ENCODE results near the gene PAFAH2.
"Not testable (repeated sequence)": the region's sequence is repeated elsewhere in the genome, so short reads cannot be mapped to it uniquely, and the experiment has no call there.

Gene PAFAH2

GRCh38 chr1:26009796-26010447 is 12.1 kb upstream of the PAFAH2 start:
- DNase-seq = no peak

- DNase-seq = no peak
These were observed 8.8 kb upstream of the PAFAH2 start for GRCh38 chr1:26006710-26007109.

GRCh38 chr1:26005434-26006105 is 7.7 kb upstream of the PAFAH2 start:
- no peak for DNase-seq

GRCh38 chr1:26003756-26004155 is 5.9 kb upstream of the PAFAH2 start:
- no peak for DNase-seq

GRCh38 chr1:26003262-26003661 is 5.4 kb upstream of the PAFAH2 start:
- DNase-seq = no peak

DNA sequence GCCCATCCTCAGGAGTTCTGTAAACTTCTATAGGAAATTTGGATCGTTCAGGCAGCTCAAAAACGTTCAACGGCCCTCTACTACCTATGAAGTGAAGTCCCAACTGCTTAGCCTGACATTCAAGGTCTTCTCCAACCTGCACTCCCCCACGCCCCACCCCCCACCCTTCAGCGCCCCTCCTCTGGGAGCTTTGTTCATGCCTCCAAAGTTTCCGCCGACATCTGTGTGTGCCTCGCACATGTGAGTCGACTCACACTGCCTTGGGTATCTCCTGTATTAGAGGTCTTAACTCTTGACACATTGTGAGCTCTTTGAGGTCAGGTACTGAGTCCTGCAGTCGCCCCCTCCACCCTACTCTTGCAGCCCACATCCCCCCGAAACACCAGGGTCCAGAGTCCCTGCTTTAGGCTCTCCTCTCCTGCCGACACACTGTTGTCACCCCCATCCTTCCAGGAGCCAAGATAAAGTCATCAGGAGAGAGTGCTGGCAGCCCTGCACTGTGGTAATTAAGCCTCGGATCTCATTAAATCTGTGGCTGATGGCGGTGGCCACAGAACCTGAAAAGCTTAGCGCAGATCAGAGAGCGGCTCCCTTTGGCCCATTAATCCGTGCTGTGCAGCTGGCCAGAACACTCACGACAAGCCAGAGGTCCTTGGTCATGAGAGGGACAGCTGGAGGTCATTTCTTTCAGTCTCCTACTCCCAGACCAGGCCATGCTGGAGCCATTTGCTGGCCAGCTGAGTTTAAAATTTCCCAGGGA is 1.4 kb upstream of the PAFAH2 start:
- no peak for DNase-seq

DNA sequence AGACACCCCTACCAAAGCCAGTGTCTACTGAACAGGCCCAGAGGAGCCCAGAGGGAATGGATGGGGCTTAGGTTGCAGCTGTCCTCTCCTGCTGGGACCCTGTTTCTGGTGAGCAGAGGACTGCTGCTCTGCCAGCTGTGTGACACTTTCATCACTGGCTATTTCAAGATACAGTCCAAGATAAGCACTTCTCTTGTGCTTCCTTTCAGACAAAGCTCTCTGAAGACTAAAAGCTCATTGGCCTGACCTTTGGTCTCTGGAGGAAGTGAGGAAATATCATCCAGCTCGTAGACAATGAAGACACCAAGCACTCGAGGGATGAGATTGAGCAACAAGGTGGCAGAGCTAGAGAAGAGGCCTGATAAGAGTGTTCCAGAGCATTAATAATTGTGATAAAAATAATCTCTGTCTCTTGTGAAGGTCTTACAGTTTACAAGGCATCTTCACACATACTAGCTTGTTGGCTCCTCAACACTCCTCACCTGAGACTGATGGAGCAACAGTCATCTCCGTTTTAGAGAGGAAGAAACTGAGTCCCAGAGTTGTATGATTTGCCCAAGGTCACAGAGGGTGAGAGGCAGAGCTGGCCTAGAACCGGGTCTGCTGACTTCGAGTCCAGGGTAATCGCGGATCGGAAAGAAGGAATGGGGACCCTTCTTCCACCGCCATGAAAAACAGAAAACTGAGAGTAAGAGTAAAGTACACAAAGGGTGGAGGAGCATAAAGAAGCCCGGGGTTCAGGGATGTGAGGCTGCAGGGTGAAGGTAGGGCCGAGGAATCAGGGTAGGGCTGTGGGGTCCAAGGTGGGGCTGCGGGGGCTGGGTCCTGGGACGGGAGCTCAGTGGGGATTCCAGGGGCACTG is 666 bp downstream of the PAFAH2 start:
- no peak for DNase-seq

DNA sequence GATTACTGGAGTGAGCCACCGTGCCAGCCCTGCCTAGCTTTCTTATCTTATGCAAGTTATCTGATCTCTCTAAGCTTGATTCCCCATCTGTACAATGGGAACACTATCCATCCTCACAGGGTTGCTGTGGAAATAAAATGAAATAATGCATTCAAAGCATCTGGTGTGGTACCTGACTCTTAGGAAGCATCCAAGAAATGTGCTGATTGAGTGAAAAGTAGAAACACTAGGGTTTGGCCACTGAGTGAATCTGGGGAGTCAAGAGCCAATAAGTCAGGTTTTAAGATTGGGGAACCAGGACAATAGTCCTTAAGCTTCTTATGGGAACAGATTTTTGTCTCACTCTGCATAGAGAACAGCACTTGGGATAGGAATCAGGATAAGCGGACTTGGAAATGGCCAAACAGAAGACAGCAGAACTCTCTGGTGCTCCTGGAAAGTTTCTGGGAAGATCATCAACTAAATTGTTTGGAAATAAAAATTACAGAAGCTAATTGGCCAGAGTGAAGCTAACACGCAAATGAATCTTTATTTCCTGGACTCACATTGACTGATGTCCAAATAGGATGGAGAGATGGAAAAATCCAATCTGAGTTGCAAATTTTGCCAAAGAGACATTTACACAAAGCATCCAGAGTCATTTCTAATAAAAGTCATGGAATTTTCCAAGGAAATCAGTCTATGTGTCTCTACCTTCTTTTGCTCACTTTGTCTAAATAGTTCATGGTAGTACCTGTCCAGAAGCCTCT is 3.3 kb downstream of the PAFAH2 start:
- no peak for DNase-seq

GRCh38 chr1:25993197-25993951 is 4.5 kb downstream of the PAFAH2 start:
- no peak for DNase-seq

DNA sequence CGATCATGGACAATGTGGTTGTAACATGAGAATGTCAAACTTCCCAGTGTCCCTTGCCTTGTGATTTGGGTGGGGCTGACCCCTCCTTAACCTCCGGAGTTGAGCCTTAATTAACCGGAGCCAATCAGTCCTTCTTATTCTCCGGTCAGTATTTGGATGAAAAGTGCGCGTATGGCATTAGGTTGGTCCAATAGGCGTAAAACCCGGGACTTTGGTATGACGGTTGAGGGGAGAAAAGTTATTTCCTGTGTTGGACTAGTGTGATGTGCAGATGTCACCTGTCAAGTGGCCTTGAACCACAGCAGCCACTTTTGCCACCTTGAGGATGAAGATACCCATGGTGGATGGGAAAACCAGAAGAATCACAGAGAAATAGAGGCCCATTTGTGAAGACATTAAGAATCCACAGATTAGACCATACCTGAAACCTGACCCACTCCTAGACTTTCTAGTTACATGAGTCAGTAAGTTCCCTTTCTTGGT is 5.1 kb downstream of the PAFAH2 start:
- no peak for DNase-seq

GRCh38 chr1:25991937-25992688 is 5.8 kb downstream of the PAFAH2 start:
- DNase-seq = no peak

DNA sequence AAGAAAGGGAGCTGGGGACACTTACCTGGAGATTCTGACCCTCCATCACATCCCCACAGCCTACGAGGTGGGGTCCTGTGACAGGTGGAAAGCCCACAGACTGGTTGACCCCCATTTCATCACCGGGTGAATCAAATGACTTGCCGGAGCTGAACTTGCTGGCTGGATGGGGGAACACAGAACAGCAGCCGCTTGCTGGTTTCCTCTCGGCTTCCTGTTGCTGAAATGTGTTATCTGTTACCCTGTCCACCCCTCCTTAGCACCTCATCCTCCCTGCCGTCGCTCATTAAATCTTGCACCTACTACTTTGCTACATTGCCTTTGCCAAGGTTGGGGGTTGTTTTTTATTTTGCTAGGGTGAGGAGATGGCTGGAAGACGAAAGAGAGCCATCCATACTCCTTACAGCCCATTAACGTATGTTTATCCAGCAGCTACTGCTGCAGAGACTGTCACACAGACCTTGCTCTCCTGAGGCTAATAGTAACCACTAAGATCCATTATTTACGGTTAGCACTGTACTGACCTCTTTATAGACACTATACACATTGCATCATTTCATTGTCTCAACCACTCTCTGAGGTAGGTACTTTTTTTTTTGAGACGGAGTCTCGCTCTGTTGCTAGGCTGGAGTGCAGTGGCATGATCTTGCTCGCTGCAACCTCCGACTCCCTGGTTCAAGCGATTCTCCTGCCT is 7.0 kb downstream of the PAFAH2 start:
- DNase-seq = peak; percentile 35

GRCh38 chr1:25990251-25990650 is 7.6 kb downstream of the PAFAH2 start:
- no peak for DNase-seq

DNA sequence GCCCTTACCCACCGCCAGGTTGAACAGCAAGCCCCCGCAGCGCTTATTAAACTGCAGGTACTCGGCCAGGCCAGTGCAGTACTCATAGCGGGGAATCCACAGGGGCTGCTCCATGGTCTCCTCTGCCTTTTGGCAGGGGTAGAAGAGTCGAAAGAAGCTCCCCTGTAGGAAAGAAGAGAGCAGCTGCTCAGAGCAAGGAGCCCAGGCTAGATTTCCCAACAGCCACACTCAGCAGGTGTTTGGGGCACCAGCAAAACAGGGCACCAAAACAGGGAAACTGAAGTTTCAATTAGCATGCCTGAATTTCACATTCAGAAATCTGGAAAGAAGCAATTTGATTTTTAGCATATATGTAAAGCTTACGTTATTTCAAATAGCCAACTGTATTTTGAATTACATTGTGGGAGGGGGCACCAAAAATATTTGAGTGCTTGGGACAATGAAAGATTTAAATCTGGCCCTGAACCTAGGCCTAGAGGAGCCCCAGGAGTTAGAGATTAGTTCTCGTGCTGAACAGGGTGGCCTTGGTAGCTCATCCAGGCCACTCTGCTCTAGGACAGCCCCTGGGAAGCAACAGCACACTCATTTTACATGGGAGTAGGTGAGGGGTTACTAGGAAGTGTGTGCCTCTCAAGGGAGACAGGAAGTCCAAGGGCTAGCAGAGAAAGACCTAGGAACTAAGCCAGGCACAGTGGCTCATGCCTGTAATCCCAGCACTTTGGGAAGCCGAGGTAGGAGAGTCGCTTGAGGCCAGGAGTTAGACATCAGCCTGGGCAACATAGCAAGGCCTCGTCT is 8.2 kb downstream of the PAFAH2 start:
- no peak for DNase-seq

- DNase-seq = no peak
These were observed 9.9 kb downstream of the PAFAH2 start for GRCh38 chr1:25987951-25988350.

- not testable (repeated sequence) for DNase-seq
These were observed 11.1 kb downstream of the PAFAH2 start for GRCh38 chr1:25986773-25987172.

- no peak for DNase-seq
These were observed 12.2 kb downstream of the PAFAH2 start for GRCh38 chr1:25985670-25986069.

GRCh38 chr1:25985171-25985570 is 12.7 kb downstream of the PAFAH2 start:
- no peak for DNase-seq

GRCh38 chr1:25979210-25979609 is 18.7 kb downstream of the PAFAH2 start:
- DNase-seq = no peak
